GM19193 (cell line): Measurements from ENCODE around the gene DSCAM.

ENCODE experiments used
- POLR2A ChIP-seq: IDR thresholded peaks from 4 replicates; pipeline ENCODE4 v1.6.1; 2011; ENCODE audit not compliant: insufficient read depth, insufficient read length; ENCODE audit errors: extremely low read depth

Gene DSCAM

DNA sequence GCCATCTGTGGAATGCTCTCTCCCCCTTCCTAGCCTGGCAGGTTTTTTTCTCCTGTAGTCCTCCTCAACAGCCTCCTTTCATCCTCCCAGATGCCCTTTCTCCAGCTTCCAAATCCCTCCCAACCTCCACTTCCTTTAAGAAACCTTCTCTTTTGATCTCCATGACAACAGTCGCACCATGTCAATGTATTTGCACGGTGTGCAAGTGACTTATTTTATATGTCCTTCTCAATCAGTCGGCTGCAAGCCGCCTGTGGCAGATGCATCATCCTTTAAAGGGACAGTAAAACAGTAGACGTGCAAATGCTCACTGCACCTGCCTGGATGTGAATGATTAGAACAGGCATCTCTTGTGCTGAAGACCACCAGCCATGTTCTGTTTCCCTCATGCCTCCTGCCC, 694.5 kb downstream of the DSCAM start:
- no peak for TF ChIP-seq POLR2A

DNA sequence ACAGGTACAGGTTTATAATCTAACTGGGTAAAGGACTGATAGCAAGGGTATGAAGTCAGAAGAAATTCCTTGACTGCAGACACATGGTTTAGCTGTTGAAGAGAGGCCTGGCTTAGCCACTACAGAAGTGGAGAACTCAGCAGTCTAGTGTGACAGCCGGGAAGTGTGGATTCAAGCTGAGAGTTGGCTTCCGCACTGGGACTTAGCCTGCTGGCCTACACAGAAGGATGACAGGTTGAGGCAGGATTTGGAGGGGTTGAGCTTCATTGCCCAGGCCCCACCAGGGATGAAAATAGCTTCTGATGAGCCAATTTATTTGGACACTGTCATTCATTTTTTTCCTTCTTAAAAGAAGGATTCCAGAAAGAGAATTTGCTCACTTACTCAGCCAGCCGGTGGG, 695.3 kb downstream of the DSCAM start:
- TF ChIP-seq POLR2A = no peak

DNA sequence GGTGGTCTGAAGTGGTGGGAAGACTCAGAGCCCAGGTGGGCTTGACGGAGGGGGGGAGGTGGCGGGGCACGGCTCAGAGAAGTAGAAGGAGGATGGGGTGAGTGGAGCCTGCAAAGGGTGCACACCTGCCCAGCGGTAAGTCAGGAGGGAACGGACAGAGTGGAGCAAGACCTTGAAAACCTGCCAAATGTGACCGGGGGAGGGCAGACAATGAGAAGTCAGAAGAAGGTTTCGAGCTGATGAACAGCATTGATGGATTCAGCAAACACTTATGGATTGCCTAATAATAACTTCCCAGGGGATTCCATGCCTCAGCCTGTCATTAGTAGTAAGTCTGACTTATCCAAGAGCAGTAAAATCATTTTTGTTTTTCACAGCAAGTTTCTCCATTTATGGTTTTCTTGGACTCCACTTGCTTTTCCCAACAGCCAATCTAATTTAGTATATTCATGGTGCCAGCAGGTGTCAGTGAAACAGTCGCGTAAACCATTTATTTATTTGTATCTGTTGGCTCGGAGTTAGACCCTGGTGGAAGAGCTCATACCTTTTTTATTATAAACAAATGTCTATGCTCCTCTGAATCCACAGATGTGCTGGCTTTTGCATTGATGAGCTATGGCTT, 700.6 kb downstream of the DSCAM start:
- TF ChIP-seq POLR2A = no peak

DNA sequence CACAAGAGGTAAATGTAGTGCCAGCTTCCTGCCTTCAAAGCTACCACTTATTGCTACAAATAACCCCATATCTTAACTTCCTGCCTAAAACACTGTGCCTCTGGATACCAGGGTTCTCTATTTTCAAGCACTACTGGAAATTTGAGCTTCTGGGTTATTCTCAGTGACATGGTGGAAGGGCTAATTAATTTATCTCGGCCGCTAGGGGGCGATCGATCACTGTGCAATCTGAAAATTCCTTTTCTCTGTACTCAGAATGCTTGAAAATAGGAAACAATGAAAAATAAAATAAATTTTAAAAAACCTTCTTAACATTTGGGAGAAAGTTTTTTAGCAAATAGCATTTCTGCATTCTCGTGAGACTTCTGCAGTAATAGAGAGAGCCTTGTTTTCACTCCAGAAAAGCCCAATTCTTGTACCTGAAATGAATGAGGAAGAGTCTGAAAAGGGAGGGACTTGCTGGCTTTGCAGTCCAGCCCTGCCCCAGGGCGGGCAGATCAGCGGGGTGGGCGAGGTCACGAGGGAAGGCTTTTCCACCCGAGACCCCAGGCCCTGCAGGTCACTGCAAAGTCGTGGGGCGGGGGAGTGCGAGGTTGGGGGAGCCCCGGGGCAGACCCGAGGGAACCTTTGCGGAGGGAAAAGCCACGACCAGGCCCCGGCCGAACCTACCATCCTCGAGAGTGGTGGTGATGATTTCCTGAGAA, 703.0 kb downstream of the DSCAM start:
- TF ChIP-seq POLR2A = no peak

DNA sequence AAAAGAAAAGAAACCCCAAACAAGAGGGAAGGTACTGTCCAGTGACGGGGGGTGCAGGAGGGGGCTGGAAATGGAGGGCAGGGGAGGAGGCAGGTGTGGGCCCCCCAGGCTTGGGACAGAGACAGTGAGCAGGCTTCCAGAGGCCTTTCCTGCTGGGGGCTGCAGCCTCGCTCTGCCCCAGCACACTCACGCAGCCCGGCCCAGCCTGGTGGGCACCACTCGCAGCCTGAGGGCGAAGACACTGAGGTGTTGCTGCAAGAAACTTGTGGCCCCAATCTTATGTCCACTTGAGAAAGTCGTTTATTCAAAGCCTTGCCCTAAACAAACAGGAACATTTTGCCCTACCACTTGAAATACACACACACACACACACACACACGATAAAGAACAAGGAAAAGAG, 705.3 kb downstream of the DSCAM start:
- no peak for TF ChIP-seq POLR2A

DNA sequence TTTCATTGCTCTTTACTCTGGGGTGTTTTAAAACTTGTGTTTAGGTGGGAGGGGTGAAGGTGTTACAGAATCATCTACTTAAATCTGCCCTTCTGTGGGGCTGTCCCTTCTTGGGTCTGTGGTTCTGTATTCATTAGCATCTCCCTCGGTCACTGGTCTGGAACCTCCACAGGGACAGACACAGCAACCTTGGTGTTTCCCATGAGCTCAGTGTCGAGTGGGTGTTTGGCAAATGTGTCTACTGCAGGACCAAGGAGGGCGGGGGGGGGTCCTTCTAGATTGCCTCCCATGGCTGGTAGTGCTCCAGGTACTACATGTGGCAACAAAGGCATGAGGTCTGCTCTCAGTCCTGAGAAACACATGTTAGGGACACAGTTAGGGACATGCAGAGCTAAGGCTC, 706.3 kb downstream of the DSCAM start:
- TF ChIP-seq POLR2A = no peak

DNA sequence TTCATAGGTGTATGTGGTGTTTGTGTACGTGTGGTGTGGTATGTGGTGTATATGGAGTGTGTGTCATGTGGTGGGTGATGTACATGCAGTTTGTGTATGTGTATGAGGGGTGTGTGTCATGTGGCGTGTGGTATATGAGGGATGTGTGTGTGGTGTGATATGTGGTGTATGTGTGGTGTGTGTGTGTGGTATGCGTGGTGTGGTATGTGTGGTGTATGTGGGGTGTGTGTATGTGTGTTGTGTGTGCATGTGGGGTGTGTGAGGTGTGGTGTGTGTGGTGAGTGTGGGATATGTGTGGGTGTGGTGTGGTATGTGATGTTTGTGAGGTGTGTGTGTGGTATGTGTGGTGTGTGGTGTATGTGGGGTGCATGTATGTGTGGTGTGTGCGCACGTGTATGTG, 707.3 kb downstream of the DSCAM start:
- no peak for TF ChIP-seq POLR2A

DNA sequence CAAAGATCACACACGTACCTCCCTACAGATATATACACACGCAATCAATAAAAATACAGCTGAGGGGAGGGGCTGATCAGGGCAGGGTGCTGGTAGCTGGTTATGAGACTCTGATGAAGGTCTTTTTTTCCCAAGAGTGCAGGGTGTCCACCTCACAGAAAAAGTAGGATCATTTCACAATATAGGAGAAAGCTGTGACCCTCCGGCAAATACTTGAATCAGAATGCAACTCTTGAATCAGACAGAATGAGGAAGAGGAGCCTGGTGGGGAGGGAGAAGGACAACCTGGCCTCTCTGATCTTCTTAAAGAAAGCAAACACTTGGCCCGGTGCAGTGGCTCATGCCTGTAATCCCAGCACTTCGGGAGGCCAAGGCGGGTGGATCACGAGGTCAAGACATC, 710.4 kb downstream of the DSCAM start:
- no peak for TF ChIP-seq POLR2A

DNA sequence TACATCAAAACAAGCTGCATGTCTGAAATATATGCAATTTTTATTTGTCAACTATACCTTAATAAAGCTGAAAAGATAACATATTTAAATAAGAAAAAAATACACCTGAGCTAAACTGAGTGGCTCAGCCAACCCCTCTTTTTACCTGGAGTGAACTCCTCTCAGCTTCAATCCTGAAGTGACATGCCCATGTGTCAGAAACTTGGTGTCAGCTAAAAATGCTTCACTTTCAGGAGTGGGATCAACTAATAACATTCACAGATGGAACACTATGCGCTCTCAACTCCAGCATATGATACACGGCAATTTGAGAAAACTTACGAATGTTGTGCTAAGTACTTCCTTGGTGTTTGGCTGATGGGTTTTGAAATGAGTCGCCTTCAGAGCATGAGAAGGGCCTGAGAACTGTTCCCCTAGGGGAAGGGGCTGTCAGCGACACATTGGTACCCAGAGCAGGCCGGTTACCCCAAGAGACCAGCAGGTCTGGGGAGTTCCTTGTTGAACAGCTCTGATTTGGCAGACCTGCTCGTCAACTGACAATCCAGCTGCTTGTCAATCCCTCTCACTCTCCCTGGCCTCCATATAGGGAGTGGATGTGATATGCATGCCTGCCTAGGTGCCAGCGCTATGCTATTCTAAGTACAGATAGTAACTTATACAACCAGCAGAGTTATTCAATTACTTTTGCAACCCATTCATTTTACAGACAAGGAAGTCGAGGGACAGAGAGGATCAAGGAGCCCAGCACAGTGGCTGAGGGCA, 712.0 kb downstream of the DSCAM start:
- no peak for TF ChIP-seq POLR2A

DNA sequence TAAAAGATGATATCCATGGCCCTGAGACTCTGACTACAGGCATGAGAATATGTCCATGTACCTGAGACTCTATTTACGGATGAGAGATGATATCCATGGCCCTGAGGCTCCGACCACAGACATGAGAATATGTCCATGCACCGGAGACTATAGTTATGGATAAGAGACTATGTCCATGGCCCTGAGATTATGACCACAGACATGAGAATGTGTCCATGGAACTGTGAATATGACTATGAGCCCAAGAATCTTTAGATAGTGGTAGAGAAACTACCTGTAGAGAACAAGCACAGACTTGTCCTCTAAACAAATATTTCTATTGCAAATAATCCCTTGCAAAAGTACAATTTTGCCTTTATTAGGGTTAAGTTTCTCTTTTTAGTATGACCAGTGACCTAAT, 716.5 kb downstream of the DSCAM start:
- no peak for TF ChIP-seq POLR2A

DNA sequence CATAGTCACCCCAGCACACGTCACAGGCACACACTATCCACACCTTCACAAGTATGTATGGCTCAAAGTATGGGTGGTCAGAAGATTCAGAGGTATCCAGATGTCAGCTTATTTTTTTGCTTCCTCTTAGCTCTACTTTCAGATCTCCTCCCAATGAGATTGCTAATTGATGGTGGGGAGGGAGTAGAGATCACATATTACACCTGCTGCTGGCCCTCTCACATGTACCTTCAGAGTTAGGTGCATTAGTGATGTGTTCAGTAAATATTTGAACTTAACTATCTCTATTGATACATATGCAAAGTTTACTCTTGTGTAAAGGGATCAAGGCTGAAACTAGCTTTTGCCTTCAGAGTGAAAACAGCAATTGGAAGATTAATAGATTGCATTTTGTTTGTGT, 717.1 kb downstream of the DSCAM start:
- no peak for TF ChIP-seq POLR2A

DNA sequence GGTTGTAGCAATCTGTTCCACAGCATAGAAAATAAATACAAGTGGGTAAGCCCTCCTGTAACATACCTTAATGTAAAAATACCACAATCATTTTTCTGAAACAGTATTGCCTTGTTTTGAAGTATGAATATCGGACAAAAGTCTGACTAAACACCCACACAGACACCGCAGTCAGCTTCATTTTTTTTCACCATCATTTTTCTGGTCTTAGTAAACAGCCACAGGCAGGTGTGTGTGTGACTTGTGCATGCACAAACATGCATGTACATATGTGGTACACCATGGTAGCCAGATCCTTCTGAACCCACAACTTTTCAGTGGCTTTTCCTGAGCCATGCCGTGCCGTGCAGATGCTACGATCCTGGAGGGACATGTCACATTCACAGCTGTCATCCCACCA, 718.1 kb downstream of the DSCAM start:
- no peak for TF ChIP-seq POLR2A

DNA sequence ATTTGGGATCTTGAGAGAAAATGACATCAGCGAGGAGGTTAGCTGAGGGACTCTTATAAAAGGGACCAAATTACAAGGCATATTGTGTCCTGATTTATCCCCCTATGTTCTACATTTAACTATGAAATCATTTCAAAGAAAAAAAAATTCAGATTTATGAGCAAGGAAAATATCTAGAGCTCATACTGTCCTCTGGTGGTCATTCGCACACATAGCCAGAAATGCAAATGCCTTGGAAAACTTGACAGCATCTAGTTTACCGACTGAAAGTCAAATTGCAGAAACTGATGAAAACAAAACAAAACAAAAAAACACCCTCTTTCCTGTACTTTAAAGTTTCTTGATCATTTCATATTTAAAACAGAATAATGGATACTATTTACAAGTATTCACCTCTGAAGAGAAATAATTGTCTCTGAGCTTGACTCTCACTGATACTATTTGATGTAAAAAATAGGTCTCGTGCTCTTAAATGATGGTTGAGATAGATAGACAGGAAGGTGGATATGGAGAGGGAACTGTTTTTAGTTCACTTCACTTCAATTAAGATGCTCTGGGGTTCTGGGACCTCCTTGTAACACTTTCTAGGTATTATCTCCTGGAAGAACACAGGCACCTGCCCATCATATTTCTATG, 725.9 kb downstream of the DSCAM start:
- TF ChIP-seq POLR2A = no peak

DNA sequence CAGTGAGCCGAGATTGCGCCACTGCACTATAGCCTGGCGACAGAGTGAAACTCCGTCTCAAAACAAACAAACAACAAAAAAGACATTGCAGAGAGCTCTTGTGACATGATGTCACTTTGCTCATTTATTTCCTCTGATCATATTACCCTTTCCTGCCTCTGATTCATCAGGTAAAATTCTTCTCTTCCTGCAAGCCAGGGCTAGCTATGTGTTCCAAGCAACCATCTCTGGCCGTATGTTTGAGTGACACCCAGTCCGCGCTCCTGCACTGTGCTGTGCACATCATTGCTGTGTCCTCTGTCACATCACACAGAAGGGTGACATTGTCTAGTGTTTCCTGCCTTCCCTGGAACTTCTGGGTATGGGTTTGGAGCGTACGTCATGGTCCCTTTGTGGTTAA, 728.4 kb downstream of the DSCAM start:
- TF ChIP-seq POLR2A = no peak

DNA sequence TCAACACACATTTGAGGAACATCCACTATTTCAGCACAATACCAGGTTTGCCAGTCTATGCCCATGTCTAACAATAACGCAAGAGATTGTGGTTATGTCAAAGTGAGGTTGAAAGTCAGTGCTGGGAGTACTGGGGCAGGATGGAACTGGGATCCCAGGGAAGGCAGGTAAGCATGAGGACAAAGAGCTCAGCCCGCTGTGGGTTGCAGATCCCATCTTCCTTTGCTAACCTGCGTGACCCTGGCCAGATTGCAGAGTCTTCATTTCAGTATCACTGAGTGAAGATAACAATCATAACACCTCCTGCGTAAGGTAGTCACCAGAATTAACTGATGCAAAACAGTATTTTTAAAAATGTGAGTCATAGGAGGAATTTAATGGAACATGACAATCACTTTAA, 729.7 kb downstream of the DSCAM start:
- TF ChIP-seq POLR2A = no peak

DNA sequence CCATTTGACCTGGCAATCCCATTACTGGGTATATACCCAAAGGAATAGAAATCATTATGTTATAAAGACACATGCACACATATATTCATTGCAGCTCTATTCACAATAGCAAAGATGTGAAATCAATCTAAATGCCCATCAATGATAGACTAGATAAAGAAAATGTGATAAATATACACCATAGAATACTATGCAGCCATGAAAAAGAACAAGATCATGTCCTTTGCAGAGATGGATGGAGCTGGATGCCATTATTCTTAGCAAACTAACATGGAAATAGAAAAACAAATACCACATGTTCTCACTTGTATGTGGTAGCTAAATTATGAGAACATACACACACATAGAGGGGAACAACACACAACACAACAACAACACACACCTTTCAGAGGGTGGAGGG, 731.2 kb downstream of the DSCAM start:
- no peak for TF ChIP-seq POLR2A

DNA sequence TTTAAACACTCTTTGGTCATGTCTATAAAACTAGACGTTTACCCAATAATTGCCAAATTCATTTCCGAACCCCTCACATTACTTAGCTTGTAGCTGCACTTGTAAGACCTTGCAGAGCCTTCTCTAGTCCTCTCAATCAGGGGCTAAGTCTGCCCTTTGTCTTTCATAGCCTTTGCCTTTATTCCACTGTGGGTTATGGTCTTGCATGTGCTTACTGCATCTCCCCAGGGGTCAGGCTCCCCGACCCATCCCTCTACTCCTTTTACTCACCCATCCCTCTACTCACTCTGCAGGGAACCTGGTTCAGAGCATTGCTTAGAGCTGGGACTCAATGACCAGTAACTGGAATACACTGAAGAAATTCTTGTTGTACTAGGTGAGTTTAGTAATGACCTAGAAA, 744.3 kb downstream of the DSCAM start:
- TF ChIP-seq POLR2A = no peak

DNA sequence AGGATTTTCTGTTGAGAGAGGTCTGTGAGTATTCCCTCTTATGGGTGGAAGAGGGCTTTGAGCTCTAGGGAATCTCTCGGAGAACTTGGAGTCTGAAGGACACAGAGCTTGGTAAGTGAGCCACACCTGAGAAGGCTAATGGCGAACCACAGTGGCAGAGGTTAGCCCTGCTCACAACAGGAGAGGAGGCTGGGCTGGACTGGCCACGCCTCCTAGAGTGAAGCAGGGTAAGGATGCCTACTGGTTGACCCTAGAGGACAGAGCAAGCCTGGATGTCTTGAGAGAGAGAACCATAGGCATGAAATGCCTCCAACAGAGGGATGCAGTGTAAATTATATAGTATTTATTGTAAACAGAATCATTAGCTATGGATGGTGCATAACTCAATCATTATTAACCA, 747.1 kb downstream of the DSCAM start:
- no peak for TF ChIP-seq POLR2A
